A673 (cell line): ENCODE results near the gene ZNF428. TPM values are rescaled to one million over a fixed set of nuclear protein-coding genes. Genes with fewer than 3 reads are reported as not detected.
A peak's percentile ranks its signal among the peaks of the same experiment; 100 is the strongest.

Experiments used
- BruUV-seq: library from RNA; stranded (reverse); fragments of 400-500 nt; replicated peaks from 2 replicates; lab custom pipeline; 2021; lab: Mats Ljungman, UMichigan
- CTCF ChIA-PET: fragments of 300-600 bp; sonication (Branson Sonifier 250); formaldehyde crosslinking; loops from one replicate; lab custom pipeline; 2022; ENCODE audit warnings: antibody characterized with exemption; lab: Charles Lee
- POLR2A ChIA-PET: fragments of 300-600 bp; sonication (Branson Sonifier 250); formaldehyde crosslinking; loops from one replicate; lab custom pipeline; 2022; ENCODE audit warnings: antibody characterized with exemption; ENCODE audit not compliant: low non-redundant PET; lab: Charles Lee
- DNase-seq: peaks from one replicate; pipeline ENCODE4 v3.0.0-alpha.2; 2015; ENCODE audit warnings: low spot score
- H3K27ac ChIP-seq: fragments of 200-600 bp; sonication (generic); 2 replicates; pipeline ENCODE4 v1.5.1; 2016; ENCODE audit warnings: mixed run types, low read depth, mild to moderate bottlenecking, mixed read lengths, antibody characterized with exemption, low read length; ENCODE audit not compliant: poor library complexity, severe bottlenecking
- H3K27me3 ChIP-seq: fragments of 200-600 bp; sonication (generic); replicated peaks from 2 replicates; pipeline ENCODE4 v1.6.1; 2017; ENCODE audit warnings: mixed run types, low read depth, mild to moderate bottlenecking, mixed read lengths, antibody characterized with exemption, low read length; ENCODE audit not compliant: insufficient read depth, poor library complexity
- H3K36me3 ChIP-seq: fragments of 200-600 bp; sonication (generic); 2 replicates; pipeline ENCODE4 v1.6.1; 2016; ENCODE audit warnings: mixed run types, mild to moderate bottlenecking, mixed read lengths, antibody characterized with exemption, low read length; ENCODE audit not compliant: insufficient read depth, poor library complexity, severe bottlenecking
- H3K4me1 ChIP-seq: fragments of 200-600 bp; sonication (generic); 2 replicates; pipeline ENCODE4 v1.6.1; 2017; ENCODE audit warnings: mixed run types, mild to moderate bottlenecking, mixed read lengths, antibody characterized with exemption, low read length; ENCODE audit not compliant: insufficient read depth, poor library complexity, severe bottlenecking
- H3K4me3 ChIP-seq: fragments of 200-600 bp; sonication (generic); 2 replicates; pipeline ENCODE4 v1.5.1; 2016; ENCODE audit warnings: low read depth, mixed run types, mild to moderate bottlenecking, mixed read lengths, low read length; ENCODE audit not compliant: poor library complexity, severe bottlenecking
- H3K9me3 ChIP-seq: fragments of 200-600 bp; sonication (generic); 2 replicates; pipeline ENCODE4 v1.6.1; 2016; ENCODE audit warnings: mixed run types, low read depth, mild to moderate bottlenecking, mixed read lengths, antibody characterized with exemption, low read length; ENCODE audit not compliant: poor library complexity, severe bottlenecking
- CTCF ChIP-seq: fragments of 300-800, 200-600 bp; sonication (generic); conservative IDR thresholded peaks from 2 replicates; pipeline ENCODE4 v1.5.1; 2017; ENCODE audit warnings: low read depth, mild to moderate bottlenecking, antibody characterized with exemption, low read length, moderate library complexity, mixed read lengths
- EZH2 ChIP-seq: fragments of 200-600 bp; sonication (generic); IDR thresholded peaks from 2 replicates; pipeline ENCODE4 v1.6.1; 2017; ENCODE audit warnings: borderline replicate concordance, low read depth, mild to moderate bottlenecking, mixed read lengths, antibody characterized with exemption, low read length; ENCODE audit not compliant: poor library complexity, severe bottlenecking
- intact Hi-C: fragments of 100-400 bp; cut with micrococcal nuclease; formaldehyde crosslinking; loops from one replicate; pipeline ENCODE4 v1.10.0; 2022; ENCODE audit not compliant: unreplicated experiment
- total RNA-seq: library from RNA; stranded (reverse); gene quantifications from 2 replicates; pipeline ENCODE4 v1.2.3, GENCODE V29; 2021

Gene ZNF428
- total RNA-seq, 1 experiment from 2014 or later, result 65.7 TPM

- POLR2A ChIA-PET, result no interaction called here
- Histone ChIP-seq H3K4me1 (peaks cover 5% of the 10 kb centered on the region), H3K4me3 (no peak overlapping the region), H3K36me3 (peaks cover 15% of the 10 kb centered on the region), H3K27me3 (no peaks in the 10 kb centered on the region), H3K9me3 (no peaks in the 10 kb centered on the region), H3K27ac (no peak overlapping the region)
- no TSS peak for BruUV-seq
- intact Hi-C loops, result loop anchor here (10.0 kb wide), 1 partner anchor 128 kb away; the partner anchor contains the start of gene ZNF575
- TF ChIP-seq CTCF, result peak; percentile 58
- no peak for TF ChIP-seq EZH2
- DNase-seq, result peak; percentile 42
- CTCF ChIA-PET, result interaction anchor here (0.6 kb wide), 1 partner anchor 95 kb away, joined by 4 read pairs; no protein-coding TSS in a partner anchor
Measured at GRCh38 chr19:43662487-43662886, 43.1 kb upstream of the ZNF428 start.

GRCh38 chr19:43660971-43661360 lies 41.5 kb upstream of the ZNF428 start:
- BruUV-seq, result no TSS peak
- H3K9me3 ChIP-seq, result no peaks in the 10 kb centered on the region
- peaks cover 20% of the 10 kb centered on the region for H3K36me3 ChIP-seq
- intact Hi-C loops, result loop anchor here (10.0 kb wide), 1 partner anchor 126 kb away; the partner anchor contains the start of gene ZNF575
- H3K4me3 ChIP-seq, result no peak overlapping the region
- no peaks in the 10 kb centered on the region for H3K27me3 ChIP-seq
- CTCF ChIA-PET, result no interaction called here
- no peak for TF ChIP-seq EZH2
- no peak overlapping the region for H3K27ac ChIP-seq
- DNase-seq, result no peak
- no peaks in the 10 kb centered on the region for H3K4me1 ChIP-seq
- POLR2A ChIA-PET, result no interaction called here

- H3K4me1 ChIP-seq, result no peaks in the 10 kb centered on the region
- peaks cover 24% of the 10 kb centered on the region for H3K36me3 ChIP-seq
- no peak for DNase-seq
- H3K4me3 ChIP-seq, result no peak overlapping the region
- ChIA-PET CTCF (no interaction called here), POLR2A (no interaction called here)
- TF ChIP-seq EZH2 (no peak), CTCF (no peak)
- no peak overlapping the region for H3K27ac ChIP-seq
- no peaks in the 10 kb centered on the region for H3K27me3 ChIP-seq
- no TSS peak for BruUV-seq
- intact Hi-C loops, result loop anchor here (10.0 kb wide), 1 partner anchor 126 kb away; the partner anchor contains the start of gene ZNF575
- H3K9me3 ChIP-seq, result no peaks in the 10 kb centered on the region
Measured at GRCh38 chr19:43660301-43660970, 41.0 kb upstream of the ZNF428 start.
